Peyer's patch (tissue), 4 donors: ENCODE results near the gene PPP2R5E.

Experiments
- CTCF ChIP-seq, 6 experiments: fragments of 450-650 bp in 4 of 6; fragments of 200-600 bp in 2 of 6; sonication (generic) in 1 of 6; IDR thresholded peaks; one replicate each; pipeline ENCODE4 v1.5.1; 2017 to 2019; ENCODE audit warnings: antibody characterized with exemption in 6 of 6, mild to moderate bottlenecking in 3 of 6, moderate library complexity in 1 of 6
- POLR2A ChIP-seq, 2 donors: fragments of 450-650 bp; IDR thresholded peaks; one replicate each; pipeline ENCODE4 v1.5.1; 2017; ENCODE audit warnings: antibody characterized with exemption in 2 of 2, mild to moderate bottlenecking in 2 of 2, moderate library complexity in 2 of 2

GRCh38 chr14:63404906-63405305 is 138.3 kb downstream of the PPP2R5E start:
- TF ChIP-seq CTCF (IDR thresholded peaks at IDR 0.05) (no peak), POLR2A (IDR thresholded peaks at IDR 0.05) (no peak)
